AG09319 (cell line): ENCODE data around the gene CDH13.

Source experiments
- DNase-seq: peaks from one replicate; pipeline ENCODE4 v3.0.0-alpha.2; 2010; ENCODE audit warnings: low read depth; ENCODE audit errors: extremely low read depth
- CTCF ChIP-seq: IDR thresholded peaks from 2 replicates; pipeline ENCODE4 v1.5.1; 2011; ENCODE audit warnings: low read depth, mild to moderate bottlenecking, inconsistent platforms, low read length, moderate library complexity

Gene CDH13

GRCh38 chr16:83706394-83706793 is 1079.6 kb downstream of the CDH13 start:
- peak; percentile 24 for DNase-seq
- no peak for TF ChIP-seq CTCF

GRCh38 chr16:83711069-83711468 is 1084.3 kb downstream of the CDH13 start:
- DNase-seq: no peak
- TF ChIP-seq CTCF: no peak

- no peak for TF ChIP-seq CTCF
- DNase-seq: no peak
Measured at GRCh38 chr16:83713597-83713996, 1086.8 kb downstream of the CDH13 start.

GRCh38 chr16:83714286-83714685 is 1087.5 kb downstream of the CDH13 start:
- no peak for TF ChIP-seq CTCF
- no peak for DNase-seq

GRCh38 chr16:83715217-83715920 is 1088.6 kb downstream of the CDH13 start:
- DNase-seq: no peak
- no peak for TF ChIP-seq CTCF

GRCh38 chr16:83717308-83717707 is 1090.5 kb downstream of the CDH13 start:
- TF ChIP-seq CTCF: no peak
- DNase-seq: no peak

GRCh38 chr16:83717814-83718213 is 1091.0 kb downstream of the CDH13 start:
- TF ChIP-seq CTCF: no peak

More at GRCh38 chr16:83717814-83718213, 1091.0 kb downstream of the CDH13 start:
- DNase-seq: peak; percentile 5
